ENCODE results near the gene SSTR5.

- TF ChIP-seq POLR2A (IDR thresholded peaks at IDR 0.05) (no peak), CTCF (IDR thresholded peaks at IDR 0.05) (no peak)
Measured at GRCh38 chr16:1028524-1029258, 43.9 kb upstream of the SSTR5 start.
